GM21447 (cell line): ENCODE data around the gene CACNA2D4.

Experiments
- ATAC-seq: cut with Tn5 transposase; IDR thresholded peaks from one replicate; pipeline ENCODE4 v1.9.1; 2021; ENCODE audit not compliant: unreplicated experiment

Gene CACNA2D4

DNA sequence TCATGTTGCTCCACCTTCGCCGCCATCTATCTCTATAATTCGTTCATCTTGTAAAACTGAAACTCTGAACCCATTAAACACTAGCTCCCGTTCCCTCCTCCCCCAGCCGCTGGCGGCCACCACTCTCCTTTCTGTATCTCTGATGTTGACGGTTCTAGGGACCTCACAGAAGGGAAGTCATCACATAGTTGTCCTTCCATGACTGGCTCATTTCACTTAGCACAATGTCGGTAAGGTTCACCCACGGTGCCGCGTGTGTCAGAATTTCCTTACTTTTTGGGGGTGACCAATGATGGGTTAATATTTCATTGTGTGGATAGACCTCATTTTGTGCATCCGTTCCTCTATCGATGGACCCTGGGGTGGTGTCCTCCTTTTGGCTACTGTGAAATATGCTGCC, 2.0 kb upstream of the CACNA2D4 start:
- ATAC-seq, result no peak

- no peak for ATAC-seq
These were observed 1.3 kb upstream of the CACNA2D4 start for GRCh38 chr12:1919763-1920162.

DNA sequence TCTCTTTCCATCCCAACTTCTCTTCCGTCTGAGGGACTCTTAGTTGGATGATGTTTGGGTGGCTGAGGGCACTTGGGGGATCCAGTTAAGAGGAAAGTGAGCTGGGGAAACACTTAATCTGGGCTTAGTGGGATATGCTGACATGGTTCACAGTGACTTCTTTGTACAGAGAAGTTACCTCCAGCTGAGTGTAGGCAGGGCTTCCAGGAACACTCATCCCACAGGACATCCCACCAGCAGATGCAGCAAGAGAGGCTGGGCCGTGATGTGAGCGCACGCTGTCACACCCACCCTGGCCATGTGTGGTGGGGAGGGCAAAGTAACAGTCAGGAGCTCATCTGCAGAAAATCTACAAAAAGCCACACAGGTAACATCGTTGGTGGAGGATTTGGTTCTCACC, 832 bp upstream of the CACNA2D4 start:
- no peak for ATAC-seq

GRCh38 chr12:1918884-1919236, 408 bp upstream of the CACNA2D4 start:
- no peak for ATAC-seq

GRCh38 chr12:1917172-1918070, 1.0 kb downstream of the CACNA2D4 start:
- ATAC-seq, result no peak

DNA sequence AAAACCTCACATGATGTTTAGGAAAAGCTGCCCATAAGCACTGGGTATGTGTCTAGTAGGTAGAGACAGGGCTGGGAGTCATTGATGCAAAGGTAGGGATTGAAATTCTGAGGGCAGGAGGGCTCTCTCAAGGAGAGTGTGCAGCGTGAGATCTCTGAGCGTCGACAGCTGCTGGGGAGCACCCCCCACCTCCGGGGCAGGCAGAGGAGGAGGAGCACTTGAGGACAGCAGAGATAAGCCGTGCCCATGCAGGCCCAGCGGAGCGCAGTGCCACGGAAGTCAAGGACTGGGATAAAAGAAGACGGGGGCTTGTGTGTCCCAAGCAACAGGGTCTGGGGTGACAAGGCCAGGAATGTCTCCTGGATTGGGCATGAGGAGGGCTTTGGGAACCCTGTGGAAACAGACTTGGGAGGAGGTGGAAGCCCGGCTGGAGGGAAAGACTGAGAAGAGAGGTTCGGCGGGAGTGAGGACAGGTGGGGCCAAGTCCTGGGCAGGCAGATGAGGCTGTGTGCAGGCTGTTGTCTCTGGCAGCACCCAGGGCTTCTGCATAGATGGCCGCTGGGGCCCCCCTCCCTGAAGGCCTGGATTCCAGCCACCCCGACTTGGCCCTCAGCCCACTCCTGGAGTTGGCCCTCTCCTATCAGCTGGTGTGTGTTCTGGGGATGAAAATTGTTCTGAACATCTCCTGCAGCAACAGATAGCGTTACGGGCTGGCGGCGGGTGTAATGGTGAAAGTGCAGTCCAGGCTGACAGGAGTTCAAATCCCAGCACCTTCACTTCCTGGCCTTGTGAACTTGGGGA, 1.9 kb downstream of the CACNA2D4 start:
- no peak for ATAC-seq

GRCh38 chr12:1915082-1915968, 3.1 kb downstream of the CACNA2D4 start:
- no peak for ATAC-seq

GRCh38 chr12:1914114-1914911, 4.1 kb downstream of the CACNA2D4 start:
- ATAC-seq, result no peak

DNA sequence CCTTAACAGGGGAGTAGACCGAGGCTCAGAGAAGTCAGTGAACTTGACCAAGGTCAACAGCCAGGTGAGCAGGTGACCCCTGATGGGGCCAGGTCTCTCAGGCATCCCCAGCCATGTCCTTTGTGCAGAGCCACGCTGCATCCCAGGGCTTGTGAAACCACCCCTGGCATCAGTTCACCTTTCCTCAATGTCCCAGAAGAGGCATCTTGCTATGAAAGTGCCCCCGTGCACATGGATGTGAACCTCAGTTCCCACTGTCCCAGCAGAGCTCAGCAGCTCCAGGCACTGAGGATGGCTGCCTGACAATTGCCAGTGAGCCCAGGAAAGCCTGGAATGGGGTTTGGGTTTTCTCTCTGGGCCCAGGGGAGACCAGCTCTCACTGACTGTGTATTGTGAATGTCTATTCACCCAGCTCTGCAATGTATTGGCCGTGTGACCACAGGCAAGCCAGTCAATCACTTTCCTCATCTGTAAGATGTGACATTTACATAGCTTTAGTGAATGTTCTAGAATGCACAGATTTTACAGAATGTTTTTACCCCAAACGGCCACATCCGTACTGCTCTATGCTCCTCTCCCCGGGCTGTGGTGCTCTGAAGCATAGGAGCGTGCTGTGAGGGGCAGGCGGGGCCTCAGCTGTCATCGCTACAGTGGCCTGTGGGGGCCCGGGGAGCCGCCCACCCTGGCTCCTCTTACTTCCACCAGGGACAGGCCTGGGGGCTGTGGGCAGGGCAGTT, 4.9 kb downstream of the CACNA2D4 start:
- ATAC-seq, result no peak

DNA sequence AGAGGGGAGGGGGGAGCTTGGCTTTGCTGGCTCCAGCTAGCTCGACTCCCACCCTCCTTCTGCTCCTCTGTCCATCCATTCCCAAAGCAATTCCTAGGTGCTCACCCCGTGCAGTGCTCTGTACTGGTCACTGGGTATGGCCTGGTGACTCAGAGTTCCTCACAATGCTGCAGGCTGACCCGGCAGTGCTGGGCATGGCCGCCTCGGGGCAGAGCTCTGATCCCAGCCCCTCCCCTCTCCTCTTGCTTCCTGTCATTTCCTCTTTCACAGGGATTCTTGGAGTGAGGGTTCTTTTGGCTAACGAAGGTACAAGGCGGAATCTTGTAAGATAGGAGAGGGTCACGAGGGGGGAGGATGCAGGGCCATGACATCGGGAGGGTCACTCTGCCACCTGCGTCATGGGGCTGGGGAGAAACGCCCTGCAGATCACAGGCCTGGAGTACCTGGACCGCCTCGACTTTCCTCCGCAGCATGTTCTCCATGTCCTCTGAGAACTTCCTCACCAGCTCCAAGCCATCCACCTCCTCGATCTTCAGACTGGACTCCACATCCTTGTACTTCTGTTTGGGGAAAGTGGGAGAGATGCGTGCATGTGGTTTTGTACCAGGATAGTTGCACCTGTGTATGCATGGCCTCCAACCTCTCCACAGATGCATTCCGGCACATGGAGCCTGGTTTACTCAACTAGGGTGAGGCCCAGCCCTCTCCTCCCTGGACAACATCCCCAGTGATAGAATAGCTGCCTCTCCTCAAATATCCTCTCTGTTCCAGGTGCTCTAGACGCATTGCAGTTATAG, 5.7 kb downstream of the CACNA2D4 start:
- ATAC-seq, result no peak

- ATAC-seq, result no peak
These were observed 6.6 kb downstream of the CACNA2D4 start for GRCh38 chr12:1911598-1912575.

- ATAC-seq, result no peak
These were observed 8.0 kb downstream of the CACNA2D4 start for GRCh38 chr12:1910468-1910867.

- ATAC-seq, result no peak
These were observed 9.7 kb downstream of the CACNA2D4 start for GRCh38 chr12:1908758-1909157.

- no peak for ATAC-seq
These were observed 10.5 kb downstream of the CACNA2D4 start for GRCh38 chr12:1907652-1908611.

- no peak for ATAC-seq
These were observed 11.9 kb downstream of the CACNA2D4 start for GRCh38 chr12:1906579-1906978.

- no peak for ATAC-seq
These were observed 13.6 kb downstream of the CACNA2D4 start for GRCh38 chr12:1904875-1905274.

DNA sequence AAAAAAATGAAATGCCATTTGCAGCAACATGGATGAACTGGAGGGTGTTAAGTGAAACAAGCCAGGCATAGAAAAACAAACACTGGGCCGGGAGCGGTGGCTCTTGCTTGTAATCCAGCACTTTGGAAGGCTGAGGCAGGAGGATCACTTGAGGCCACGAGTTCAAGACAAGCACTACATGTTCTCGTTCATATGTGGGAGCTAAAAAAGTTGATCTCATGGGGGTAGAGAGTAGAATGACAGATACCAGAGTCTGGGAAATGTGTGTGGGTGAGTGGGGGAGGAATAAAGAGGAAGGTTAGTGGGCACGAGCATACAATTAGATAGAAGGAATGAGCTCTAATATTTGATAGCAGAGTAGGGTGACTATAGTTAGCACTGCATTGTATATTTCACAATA, 21.5 kb downstream of the CACNA2D4 start:
- no peak for ATAC-seq
